NCI-H2227 (cell line): ENCODE results near the gene ZNF827.
A peak's percentile ranks its signal among the peaks of the same experiment; 100 is the strongest.
"Not testable (repeated sequence)": the region's sequence is repeated elsewhere in the genome, so short reads cannot be mapped to it uniquely, and the experiment has no call there.

Source experiments
- DNase-seq: peaks from one replicate; lab custom pipeline; 2025; ENCODE audit not compliant: unreplicated experiment; lab: John Stamatoyannopoulos, UW

The ZNF827 gene

GRCh38 chr4:145865274-145865941 lies 73.2 kb downstream of the ZNF827 start:
- no peak for DNase-seq

GRCh38 chr4:145863191-145863590 lies 75.4 kb downstream of the ZNF827 start:
- no peak for DNase-seq

GRCh38 chr4:145861336-145862318 lies 77.0 kb downstream of the ZNF827 start:
- no peak for DNase-seq

GRCh38 chr4:145860897-145861296 lies 77.7 kb downstream of the ZNF827 start:
- no peak for DNase-seq

- DNase-seq, result no peak
These were observed 78.2 kb downstream of the ZNF827 start for GRCh38 chr4:145860446-145860845.

- no peak for DNase-seq
These were observed 78.7 kb downstream of the ZNF827 start for GRCh38 chr4:145859926-145860325.

GRCh38 chr4:145859426-145859825 lies 79.2 kb downstream of the ZNF827 start:
- DNase-seq, result no peak

GRCh38 chr4:145852256-145852839 lies 86.3 kb downstream of the ZNF827 start:
- no peak for DNase-seq

- no peak for DNase-seq
These were observed 87.0 kb downstream of the ZNF827 start for GRCh38 chr4:145851511-145852201.

GRCh38 chr4:145847764-145848163 lies 90.9 kb downstream of the ZNF827 start:
- DNase-seq, result no peak

- DNase-seq, result no peak
These were observed 93.5 kb downstream of the ZNF827 start for GRCh38 chr4:145845118-145845517.

GRCh38 chr4:145843639-145844038 lies 95.0 kb downstream of the ZNF827 start:
- DNase-seq, result no peak

GRCh38 chr4:145843148-145843547 lies 95.5 kb downstream of the ZNF827 start:
- DNase-seq, result no peak

GRCh38 chr4:145842224-145842887 lies 96.3 kb downstream of the ZNF827 start:
- DNase-seq, result no peak

- no peak for DNase-seq
These were observed 97.8 kb downstream of the ZNF827 start for GRCh38 chr4:145840801-145841200.

- peak; percentile 65 for DNase-seq
These were observed 98.4 kb downstream of the ZNF827 start for GRCh38 chr4:145840162-145840768.

- DNase-seq, result no peak
These were observed 99.5 kb downstream of the ZNF827 start for GRCh38 chr4:145839151-145839550.

- not testable (repeated sequence) for DNase-seq
These were observed 106.2 kb downstream of the ZNF827 start for GRCh38 chr4:145832384-145832783.

- DNase-seq, result no peak
These were observed 107.9 kb downstream of the ZNF827 start for GRCh38 chr4:145830699-145831098.
